PFSK-1 (cell line): Measurements from ENCODE around the gene TOX2.

Experiments
- POLR2AphosphoS5 ChIP-seq: IDR thresholded peaks from 2 replicates; pipeline ENCODE4 v1.6.1; 2012; ENCODE audit warnings: low read depth, mild to moderate bottlenecking, control low read depth, low read length, moderate library complexity
- SIN3A ChIP-seq: IDR thresholded peaks from 2 replicates; pipeline ENCODE4 v1.6.1; 2012; ENCODE audit warnings: mild to moderate bottlenecking, low read length, moderate library complexity, borderline replicate concordance; ENCODE audit not compliant: insufficient read depth
- TAF1 ChIP-seq: IDR thresholded peaks from 2 replicates; pipeline ENCODE4 v1.6.1; 2012; ENCODE audit warnings: low read length, control low read depth, borderline replicate concordance; ENCODE audit not compliant: insufficient read depth
- TF ChIP-seq, protein P1 (sequence below), 2 experiments: IDR thresholded peaks; 2 replicates each; pipeline versions ENCODE4 v1.6.1 to v1.8.0; 2011 to 2012; ENCODE audit warnings: low read depth in 2 of 2, low read length in 2 of 2, control low read depth in 1 of 2, inconsistent platforms in 1 of 2, mild to moderate bottlenecking in 1 of 2, moderate library complexity in 1 of 2; ENCODE audit not compliant: insufficient read depth in 1 of 2

GRCh38 chr20:43955062-43955749, 40.6 kb downstream of the TOX2 start:
- TF ChIP-seq, protein P1, sequence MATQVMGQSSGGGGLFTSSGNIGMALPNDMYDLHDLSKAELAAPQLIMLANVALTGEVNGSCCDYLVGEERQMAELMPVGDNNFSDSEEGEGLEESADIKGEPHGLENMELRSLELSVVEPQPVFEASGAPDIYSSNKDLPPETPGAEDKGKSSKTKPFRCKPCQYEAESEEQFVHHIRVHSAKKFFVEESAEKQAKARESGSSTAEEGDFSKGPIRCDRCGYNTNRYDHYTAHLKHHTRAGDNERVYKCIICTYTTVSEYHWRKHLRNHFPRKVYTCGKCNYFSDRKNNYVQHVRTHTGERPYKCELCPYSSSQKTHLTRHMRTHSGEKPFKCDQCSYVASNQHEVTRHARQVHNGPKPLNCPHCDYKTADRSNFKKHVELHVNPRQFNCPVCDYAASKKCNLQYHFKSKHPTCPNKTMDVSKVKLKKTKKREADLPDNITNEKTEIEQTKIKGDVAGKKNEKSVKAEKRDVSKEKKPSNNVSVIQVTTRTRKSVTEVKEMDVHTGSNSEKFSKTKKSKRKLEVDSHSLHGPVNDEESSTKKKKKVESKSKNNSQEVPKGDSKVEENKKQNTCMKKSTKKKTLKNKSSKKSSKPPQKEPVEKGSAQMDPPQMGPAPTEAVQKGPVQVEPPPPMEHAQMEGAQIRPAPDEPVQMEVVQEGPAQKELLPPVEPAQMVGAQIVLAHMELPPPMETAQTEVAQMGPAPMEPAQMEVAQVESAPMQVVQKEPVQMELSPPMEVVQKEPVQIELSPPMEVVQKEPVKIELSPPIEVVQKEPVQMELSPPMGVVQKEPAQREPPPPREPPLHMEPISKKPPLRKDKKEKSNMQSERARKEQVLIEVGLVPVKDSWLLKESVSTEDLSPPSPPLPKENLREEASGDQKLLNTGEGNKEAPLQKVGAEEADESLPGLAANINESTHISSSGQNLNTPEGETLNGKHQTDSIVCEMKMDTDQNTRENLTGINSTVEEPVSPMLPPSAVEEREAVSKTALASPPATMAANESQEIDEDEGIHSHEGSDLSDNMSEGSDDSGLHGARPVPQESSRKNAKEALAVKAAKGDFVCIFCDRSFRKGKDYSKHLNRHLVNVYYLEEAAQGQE (IDR thresholded peaks at IDR 0.05; ENCODE audit: insufficient read depth in 1 of 2, low read depth in 2 of 2, low read length in 2 of 2), result no peak
- TF ChIP-seq TAF1, result no peak
- TF ChIP-seq SIN3A, result no peak
- TF ChIP-seq POLR2AphosphoS5, result no peak
